Activated CD4-positive, alpha-beta T cell treated with anti-CD3 and anti-CD28 coated beads, Interleukin-2, amount 50 U/mL, for 1 hour (primary cell): ENCODE data around the gene KCNC1.

Source experiments
- DNase-seq: peaks from one replicate; pipeline ENCODE4 v3.0.0-alpha.2; 2020

Gene KCNC1

GRCh38 chr11:17734418-17734911 is at the start of gene KCNC1:
KCNC1 (plus strand) TSS chr11:17734781; CDS start chr11:17736003, 1,222 bp downstream.
- DNase-seq, result no peak

GRCh38 chr11:17686231-17686980 is 48.2 kb upstream of the KCNC1 start:
- no peak for DNase-seq

- DNase-seq, result no peak
Measured at GRCh38 chr11:17687946-17688670, 46.5 kb upstream of the KCNC1 start.

GRCh38 chr11:17691550-17691949 is 43.0 kb upstream of the KCNC1 start:
- no peak for DNase-seq

GRCh38 chr11:17691976-17692375 is 42.6 kb upstream of the KCNC1 start:
- DNase-seq, result no peak

- DNase-seq, result no peak
Measured at GRCh38 chr11:17692931-17693330, 41.6 kb upstream of the KCNC1 start.

GRCh38 chr11:17693531-17693930 is 41.0 kb upstream of the KCNC1 start:
- DNase-seq, result no peak

- no peak for DNase-seq
Measured at GRCh38 chr11:17694494-17695110, 40.0 kb upstream of the KCNC1 start.

GRCh38 chr11:17695454-17696441 is 38.8 kb upstream of the KCNC1 start:
- no peak for DNase-seq

GRCh38 chr11:17696741-17697140 is 37.8 kb upstream of the KCNC1 start:
- no peak for DNase-seq

GRCh38 chr11:17697175-17697949 is 37.2 kb upstream of the KCNC1 start:
- no peak for DNase-seq

- no peak for DNase-seq
Measured at GRCh38 chr11:17699147-17700114, 35.1 kb upstream of the KCNC1 start.

GRCh38 chr11:17700991-17701390 is 33.6 kb upstream of the KCNC1 start:
- DNase-seq, result no peak

- DNase-seq, result no peak
Measured at GRCh38 chr11:17702876-17703275, 31.7 kb upstream of the KCNC1 start.

- no peak for DNase-seq
Measured at GRCh38 chr11:17703951-17704350, 30.6 kb upstream of the KCNC1 start.

- DNase-seq, result no peak
Measured at GRCh38 chr11:17707830-17708229, 26.8 kb upstream of the KCNC1 start.

GRCh38 chr11:17711836-17712235 is 22.7 kb upstream of the KCNC1 start:
- DNase-seq, result no peak

- no peak for DNase-seq
Measured at GRCh38 chr11:17713851-17714250, 20.7 kb upstream of the KCNC1 start.

- no peak for DNase-seq
Measured at GRCh38 chr11:17714356-17714854, 20.2 kb upstream of the KCNC1 start.

GRCh38 chr11:17714870-17715269 is 19.7 kb upstream of the KCNC1 start:
- DNase-seq, result no peak
